H1 (cell line): ENCODE results near the gene BLVRA. TPM values are rescaled to one million over a fixed set of nuclear protein-coding genes. Genes with fewer than 3 reads are reported as not detected.
"Not testable (repeated sequence)": the region's sequence is repeated elsewhere in the genome, so short reads cannot be mapped to it uniquely, and the experiment has no call there.

ENCODE experiments used
- CTCF ChIA-PET: fragments of 300-600 bp; sonication (Branson Sonifier 250); formaldehyde crosslinking; loops from one replicate; lab custom pipeline; 2021; ENCODE audit not compliant: partially characterized antibody; lab: Charles Lee
- POLR2A ChIA-PET: fragments of 300-600 bp; sonication (Branson Sonifier 250); formaldehyde crosslinking; loops from one replicate; lab custom pipeline; 2021; ENCODE audit warnings: inconsistent platforms; ENCODE audit not compliant: partially characterized antibody; lab: Charles Lee
- DNase-seq, 2 experiments: peaks; one replicate each; pipeline versions ENCODE4 v3.0.0 to v3.0.0-alpha.2; 2010 to 2022; ENCODE audit warnings: low spot score in 2 of 2, low read depth in 1 of 2, mixed read lengths in 1 of 2
- FAIRE-seq: peaks from 2 replicates; lab custom pipeline; 2011; peaks lifted over from hg19 to GRCh38; lab: Jason Lieb, UNC
- H2AFZ ChIP-seq: 2 replicates; pipeline ENCODE4 v1.8.1; 2012; ENCODE audit warnings: low read length, inconsistent platforms
- H2AK5ac ChIP-seq: 2 replicates; pipeline ENCODE4 v1.6.1; 2013; ENCODE audit warnings: low read depth, low read length
- H2BK120ac ChIP-seq: replicated peaks from 2 replicates; pipeline ENCODE3; 2013; ENCODE audit warnings: low read depth, low read length, inconsistent platforms
- H2BK12ac ChIP-seq: 2 replicates; pipeline ENCODE4 v1.6.1; 2013; ENCODE audit warnings: low read depth, low read length
- H2BK15ac ChIP-seq: 2 replicates; pipeline ENCODE4 v1.6.1; 2013; ENCODE audit warnings: low read length
- H2BK20ac ChIP-seq: 2 replicates; pipeline ENCODE4 v1.6.1; 2013; ENCODE audit warnings: low read length
- H2BK5ac ChIP-seq: 2 replicates; pipeline ENCODE4 v1.6.1; 2013; ENCODE audit warnings: low read depth, low read length
- H3K14ac ChIP-seq: 2 replicates; pipeline ENCODE4 v1.6.1; 2013; ENCODE audit warnings: inconsistent platforms; ENCODE audit not compliant: insufficient read length
- H3K18ac ChIP-seq: 2 replicates; pipeline ENCODE4 v1.6.1; 2013; ENCODE audit warnings: low read length; ENCODE audit errors: extremely low read depth
- H3K23ac ChIP-seq: 2 replicates; pipeline ENCODE4 v1.6.1; 2013; ENCODE audit warnings: inconsistent platforms; ENCODE audit not compliant: insufficient read length
- H3K23me2 ChIP-seq: 2 replicates; pipeline ENCODE4 v1.6.1; 2013; ENCODE audit warnings: low read depth, low read length
- H3K27ac ChIP-seq: 2 replicates; pipeline ENCODE4 v1.6.1; 2011; ENCODE audit warnings: low read depth, low read length, inconsistent platforms
- H3K27me3 ChIP-seq, 4 experiments: replicated peaks in 1 of 4; 1 replicate in 1 of 4; 2 replicates in 3 of 4; pipeline versions ENCODE4 v1.6.1 to v1.8.1; 2011 to 2013; ENCODE audit warnings: low read length in 3 of 4, mild to moderate bottlenecking in 3 of 4, inconsistent platforms in 2 of 4, mixed read lengths in 2 of 4, moderate library complexity in 1 of 4; ENCODE audit not compliant: control insufficient read depth in 3 of 4, insufficient read depth in 3 of 4; ENCODE audit errors: extremely low read depth in 1 of 4
- H3K36me3 ChIP-seq, 4 experiments: 2 replicates each; pipeline versions ENCODE4 v1.6.1 to v1.8.1; 2011 to 2013; ENCODE audit warnings: mild to moderate bottlenecking in 4 of 4, low read length in 3 of 4, moderate library complexity in 2 of 4, control low read depth in 1 of 4, inconsistent platforms in 1 of 4; ENCODE audit not compliant: insufficient read depth in 4 of 4, control insufficient read depth in 2 of 4
- H3K4ac ChIP-seq: replicated peaks from 2 replicates; pipeline ENCODE3; 2013; ENCODE audit warnings: low read length, low read depth, mixed read lengths, inconsistent platforms; ENCODE audit not compliant: insufficient read length
- H3K4me1 ChIP-seq, 4 experiments: replicated peaks in 1 of 4; 1 replicate in 1 of 4; 2 replicates in 3 of 4; pipeline versions ENCODE4 v1.6.1 to v1.8.1; 2011 to 2013; ENCODE audit warnings: low read length in 3 of 4, inconsistent platforms in 2 of 4, mixed read lengths in 1 of 4; ENCODE audit not compliant: insufficient read depth in 4 of 4, control insufficient read depth in 3 of 4
- H3K4me2 ChIP-seq, 2 experiments: 2 replicates each; pipeline versions ENCODE4 v1.6.1 to v1.8.1; 2011 to 2013; ENCODE audit warnings: low read depth in 2 of 2, low read length in 2 of 2, control low read depth in 1 of 2, inconsistent platforms in 1 of 2, mild to moderate bottlenecking in 1 of 2; ENCODE audit not compliant: insufficient read depth in 1 of 2
- H3K4me3 ChIP-seq, 4 experiments: fragments of 200-600, 300-600 bp in 1 of 4; sonication (generic), shearing (Covaris generic), sonication (Bioruptor Twin) in 1 of 4; 2 replicates each; pipeline versions ENCODE4 v1.5.1 to v1.8.1; 2011 to 2016; ENCODE audit warnings: low read length in 4 of 4, low read depth in 3 of 4, control low read depth in 2 of 4, inconsistent platforms in 2 of 4, mild to moderate bottlenecking in 2 of 4, mixed read lengths in 1 of 4, moderate library complexity in 1 of 4; ENCODE audit not compliant: insufficient read depth in 2 of 4; ENCODE audit errors: extremely low read depth in 1 of 4
- H3K56ac ChIP-seq: replicated peaks from 2 replicates; pipeline ENCODE3; 2013; ENCODE audit warnings: low read depth, mild to moderate bottlenecking, mixed read lengths, low read length, inconsistent platforms; ENCODE audit not compliant: insufficient read length
- H3K79me1 ChIP-seq: 2 replicates; pipeline ENCODE4 v1.6.1; 2013; ENCODE audit warnings: low read depth, low read length, control low read depth
- H3K79me2 ChIP-seq, 2 experiments: 2 replicates each; pipeline versions ENCODE4 v1.6.1 to v1.8.1; 2012 to 2013; ENCODE audit warnings: low read length in 2 of 2, mild to moderate bottlenecking in 2 of 2, inconsistent platforms in 1 of 2; ENCODE audit not compliant: insufficient read depth in 2 of 2, control insufficient read depth in 1 of 2
- H3K9ac ChIP-seq, 4 experiments: replicated peaks in 1 of 4; 1 replicate in 1 of 4; 2 replicates in 3 of 4; pipeline versions ENCODE4 v1.6.1 to v1.8.1; 2011 to 2013; ENCODE audit warnings: low read depth in 3 of 4, low read length in 3 of 4, control low read depth in 2 of 4, mild to moderate bottlenecking in 2 of 4, moderate library complexity in 2 of 4, inconsistent platforms in 1 of 4; ENCODE audit errors: extremely low read depth in 1 of 4
- H3K9me3 ChIP-seq, 2 experiments: 2 replicates each; pipeline versions ENCODE4 v1.6.1 to v1.8.1; 2012 to 2013; ENCODE audit warnings: mild to moderate bottlenecking in 2 of 2, moderate library complexity in 2 of 2, control low read depth in 1 of 2, inconsistent platforms in 1 of 2, low read depth in 1 of 2, low read length in 1 of 2, mixed read lengths in 1 of 2; ENCODE audit not compliant: insufficient read depth in 2 of 2
- H4K20me1 ChIP-seq, 2 experiments: replicated peaks in 1 of 2; 2 replicates each; pipeline versions ENCODE3 to v1.8.1; 2011 to 2013; ENCODE audit warnings: inconsistent platforms in 2 of 2, low read length in 2 of 2, mild to moderate bottlenecking in 1 of 2; ENCODE audit not compliant: insufficient read depth in 2 of 2, control insufficient read depth in 1 of 2
- H4K5ac ChIP-seq: 2 replicates; pipeline ENCODE4 v1.6.1; 2013; ENCODE audit warnings: low read length, low read depth, mixed read lengths, inconsistent platforms; ENCODE audit not compliant: insufficient read length
- H4K8ac ChIP-seq: 2 replicates; pipeline ENCODE4 v1.8.0; 2013; ENCODE audit warnings: mild to moderate bottlenecking, moderate library complexity, low read length, inconsistent platforms; ENCODE audit not compliant: insufficient read depth; ENCODE audit errors: extremely low read depth
- H4K91ac ChIP-seq: replicated peaks from 2 replicates; pipeline ENCODE3; 2013; ENCODE audit warnings: low read length, mixed read lengths, inconsistent platforms; ENCODE audit not compliant: insufficient read length
- WGBS, 2 experiments: shearing (Covaris generic) in 1 of 2; methylation state at CpG; one replicate each; pipeline versions ENCODE4 v1.1.6 to v1.1.7; 2013 to 2015; ENCODE audit warnings: low lambda C conversion rate in 2 of 2, mixed read lengths in 2 of 2, inconsistent platforms in 1 of 2, low coverage in 1 of 2, missing lambda C conversion rate in 1 of 2; ENCODE audit not compliant: insufficient replicate concordance in 2 of 2, insufficient coverage in 1 of 2, insufficient read length in 1 of 2; ENCODE audit errors: extremely low coverage in 1 of 2, missing lambda C conversion rate in 1 of 2; 5-methylcytosine and 5-hydroxymethylcytosine counted together
- polyA plus RNA-seq, 7 experiments: library from polyadenylated mRNA; depleted of rRNA in 3 of 7; stranded (reverse) in 5 of 7; unstranded in 2 of 7; fragments of >200 nt in 5 of 7; fragments of 200-250 nt in 2 of 7; gene quantifications; 1 replicate in 5 of 7; 2 replicates in 1 of 7; 4 replicates in 1 of 7; pipeline versions ENCODE4 v1.2.1 to v1.2.3, GENCODE V29; 2011 to 2013; ENCODE audit warnings: missing spikeins in 2 of 7, mixed read lengths in 2 of 7
- total RNA-seq: library from RNA; stranded (reverse); fragmentation: NEBNext Ultra II Directional; extraction: Animal tissue kit (Norgen Biotek cat#: 25700); gene quantifications from 2 replicates; pipeline ENCODE4 v1.2.1, GENCODE V29; 2021

BLVRA gene
- total and polyA plus RNA-seq, 2 of the 8 experiments (the other 6 are each of a cell fraction or from before 2014, with no cell fraction given) = 16.1 to 37.1 TPM

- CTCF ChIA-PET, H2BK15ac ChIP-seq: not testable (repeated sequence)
Measured at GRCh38 chr7:43773268-43773667, 14.8 kb downstream of the BLVRA start.

GRCh38 chr7:43775255-43775654, 16.8 kb downstream of the BLVRA start:
- H3K4me3 ChIP-seq, H3K4me2 ChIP-seq, H4K20me1 ChIP-seq, H3K9me3 ChIP-seq, H3K79me2 ChIP-seq, H3K36me3 ChIP-seq, FAIRE-seq, H3K4ac ChIP-seq, H2BK120ac ChIP-seq, H2BK20ac ChIP-seq, H3K79me1 ChIP-seq, H3K18ac ChIP-seq, H3K4me1 ChIP-seq, CTCF ChIA-PET, H4K8ac ChIP-seq, H2AK5ac ChIP-seq, POLR2A ChIA-PET, H3K56ac ChIP-seq, H2BK15ac ChIP-seq, H3K23me2 ChIP-seq, H2BK12ac ChIP-seq, H3K14ac ChIP-seq, H3K27ac ChIP-seq, H2BK5ac ChIP-seq, H3K9ac ChIP-seq, H4K5ac ChIP-seq, H3K23ac ChIP-seq, DNase-seq, H4K91ac ChIP-seq, H3K27me3 ChIP-seq, H2AFZ ChIP-seq: not testable (repeated sequence)
- 88% methylated on average over 2 of the region's 2 CpGs; no CpG with 5 or more reads in 1 of the 2 experiments for WGBS, 2 experiments

More at GRCh38 chr7:43773268-43773667, 14.8 kb downstream of the BLVRA start:
- 76% methylated on average over 4 of the region's 6 CpGs; no CpG with 5 or more reads in 1 of the 2 experiments for WGBS, 2 experiments
- H3K9me3 ChIP-seq, H2BK5ac ChIP-seq, H3K4ac ChIP-seq, H4K5ac ChIP-seq, H3K56ac ChIP-seq, H2AK5ac ChIP-seq, H3K4me1 ChIP-seq, H3K9ac ChIP-seq, H2BK20ac ChIP-seq, POLR2A ChIA-PET, H3K23ac ChIP-seq, H3K79me1 ChIP-seq, H4K8ac ChIP-seq, H3K14ac ChIP-seq, H3K27me3 ChIP-seq, FAIRE-seq, H3K4me2 ChIP-seq, H3K18ac ChIP-seq, H3K23me2 ChIP-seq, H3K79me2 ChIP-seq, H3K27ac ChIP-seq, H3K4me3 ChIP-seq, H2BK120ac ChIP-seq, H3K36me3 ChIP-seq, H2BK12ac ChIP-seq, H4K20me1 ChIP-seq, H4K91ac ChIP-seq, H2AFZ ChIP-seq, DNase-seq: not testable (repeated sequence)
